Prostate gland (tissue), 2 donors: ENCODE measurements around the gene MVB12B.

Source experiments
- POLR2AphosphoS5 ChIP-seq: sonication (generic); formaldehyde crosslinking; IDR thresholded peaks from one replicate; pipeline ENCODE4 v1.6.1; 2017; ENCODE audit warnings: antibody characterized with exemption
- TF ChIP-seq, protein P1 (sequence below), 4 experiments: fragments of 200-600 bp in 2 of 4; fragments of 450-650 bp in 2 of 4; sonication (generic) in 2 of 4; IDR thresholded peaks; 1 replicate in 3 of 4; 2 replicates in 1 of 4; pipeline ENCODE4 v1.5.1; 2016 to 2019; ENCODE audit warnings: antibody characterized with exemption in 4 of 4, mild to moderate bottlenecking in 2 of 4, moderate library complexity in 2 of 4

DNA sequence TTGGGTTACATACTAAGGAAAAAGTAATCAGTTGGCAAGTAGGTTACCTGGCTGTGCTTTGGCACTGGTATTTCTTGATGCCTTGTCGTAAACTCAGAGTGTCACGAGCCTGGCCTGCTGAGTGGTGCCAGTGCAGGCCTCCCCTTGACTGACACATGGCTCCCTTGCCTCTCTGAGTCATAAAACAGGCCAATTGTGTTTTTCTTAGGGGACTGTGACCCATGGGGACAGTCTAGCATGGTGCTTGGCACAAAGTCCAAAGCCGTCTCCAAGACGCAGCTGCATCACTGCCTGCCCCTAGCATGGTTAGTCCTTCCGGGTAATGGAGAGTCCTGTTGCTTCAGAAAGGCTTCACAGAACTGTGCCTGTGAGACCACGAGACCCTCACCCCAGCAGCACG is 132.5 kb downstream of the MVB12B start:
- TF ChIP-seq, protein P1, sequence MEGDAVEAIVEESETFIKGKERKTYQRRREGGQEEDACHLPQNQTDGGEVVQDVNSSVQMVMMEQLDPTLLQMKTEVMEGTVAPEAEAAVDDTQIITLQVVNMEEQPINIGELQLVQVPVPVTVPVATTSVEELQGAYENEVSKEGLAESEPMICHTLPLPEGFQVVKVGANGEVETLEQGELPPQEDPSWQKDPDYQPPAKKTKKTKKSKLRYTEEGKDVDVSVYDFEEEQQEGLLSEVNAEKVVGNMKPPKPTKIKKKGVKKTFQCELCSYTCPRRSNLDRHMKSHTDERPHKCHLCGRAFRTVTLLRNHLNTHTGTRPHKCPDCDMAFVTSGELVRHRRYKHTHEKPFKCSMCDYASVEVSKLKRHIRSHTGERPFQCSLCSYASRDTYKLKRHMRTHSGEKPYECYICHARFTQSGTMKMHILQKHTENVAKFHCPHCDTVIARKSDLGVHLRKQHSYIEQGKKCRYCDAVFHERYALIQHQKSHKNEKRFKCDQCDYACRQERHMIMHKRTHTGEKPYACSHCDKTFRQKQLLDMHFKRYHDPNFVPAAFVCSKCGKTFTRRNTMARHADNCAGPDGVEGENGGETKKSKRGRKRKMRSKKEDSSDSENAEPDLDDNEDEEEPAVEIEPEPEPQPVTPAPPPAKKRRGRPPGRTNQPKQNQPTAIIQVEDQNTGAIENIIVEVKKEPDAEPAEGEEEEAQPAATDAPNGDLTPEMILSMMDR (IDR thresholded peaks at IDR 0.05), result no peak
- TF ChIP-seq POLR2AphosphoS5, result no peak
